Stimulated activated CD4-positive, alpha-beta T cell treated with anti-CD3 and anti-CD28 coated beads, Interleukin-1b, Interleukin-23, amount 100 ng/mL, for 24 hours (primary cell): Measurements from ENCODE around the gene AMACR.
"Not testable (repeated sequence)": the region's sequence is repeated elsewhere in the genome, so short reads cannot be mapped to it uniquely, and the experiment has no call there.

Source experiments
- DNase-seq, 4 experiments: peaks; one replicate each; pipeline ENCODE4 v3.0.0-alpha.2; 2020; ENCODE audit warnings: low read depth in 4 of 4, low spot score in 1 of 4

The AMACR gene

GRCh38 chr5:34037726-34038125 is 29.9 kb upstream of the AMACR start:
- DNase-seq = no peak

- no peak for DNase-seq
Observed at GRCh38 chr5:34035756-34036155, 27.9 kb upstream of the AMACR start.

GRCh38 chr5:34034534-34035327 is 26.9 kb upstream of the AMACR start:
- no peak for DNase-seq

- DNase-seq = no peak
Observed at GRCh38 chr5:34031966-34032365, 24.1 kb upstream of the AMACR start.

- no peak for DNase-seq
Observed at GRCh38 chr5:34031117-34031516, 23.3 kb upstream of the AMACR start.

- DNase-seq = not testable (repeated sequence)
Observed at GRCh38 chr5:34030585-34030984, 22.7 kb upstream of the AMACR start.

GRCh38 chr5:34030048-34030447 is 22.2 kb upstream of the AMACR start:
- DNase-seq = no peak

- no peak for DNase-seq
Observed at GRCh38 chr5:34028349-34028748, 20.5 kb upstream of the AMACR start.

GRCh38 chr5:34026089-34026761 is 18.4 kb upstream of the AMACR start:
- DNase-seq = no peak

- DNase-seq = peak in 1 of 4 experiments; percentile 28
Observed at GRCh38 chr5:34022121-34022705, 14.4 kb upstream of the AMACR start.

- DNase-seq = no peak
Observed at GRCh38 chr5:34021334-34021733, 13.5 kb upstream of the AMACR start.

- no peak for DNase-seq
Observed at GRCh38 chr5:34020726-34021125, 12.9 kb upstream of the AMACR start.

- DNase-seq = no peak
Observed at GRCh38 chr5:34017254-34017653, 9.4 kb upstream of the AMACR start.

GRCh38 chr5:34016750-34017149 is 8.9 kb upstream of the AMACR start:
- DNase-seq = no peak

GRCh38 chr5:34016222-34016621 is 8.4 kb upstream of the AMACR start:
- no peak for DNase-seq

- no peak for DNase-seq
Observed at GRCh38 chr5:34015120-34015822, 7.4 kb upstream of the AMACR start.

GRCh38 chr5:34014626-34015025 is 6.8 kb upstream of the AMACR start:
- DNase-seq = no peak

- DNase-seq = no peak
Observed at GRCh38 chr5:34013547-34013946, 5.7 kb upstream of the AMACR start.

- DNase-seq = no peak
Observed at GRCh38 chr5:34012791-34013190, 4.9 kb upstream of the AMACR start.

GRCh38 chr5:34011536-34011935 is 3.7 kb upstream of the AMACR start:
- no peak for DNase-seq

GRCh38 chr5:34010146-34010545 is 2.3 kb upstream of the AMACR start:
- DNase-seq = not testable (repeated sequence)

GRCh38 chr5:34009610-34010009 is 1.8 kb upstream of the AMACR start:
- no peak for DNase-seq
